GM12864 (cell line): ENCODE measurements around the gene TMEM50B.

ENCODE experiments used
- DNase-seq: peaks from one replicate; pipeline ENCODE4 v3.0.0-alpha.2; 2011; ENCODE audit warnings: low read depth
- H3K4me3 ChIP-seq: 2 replicates; pipeline ENCODE4 v1.5.1; 2011; ENCODE audit warnings: mild to moderate bottlenecking, low read depth, low read length, control low read depth
- TF ChIP-seq, protein P1 (sequence below): IDR thresholded peaks from 2 replicates; pipeline ENCODE4 v1.5.1; 2011; ENCODE audit warnings: low read depth, mild to moderate bottlenecking, moderate library complexity, low read length, control low read depth, inconsistent platforms; ENCODE audit errors: missing control alignments

TMEM50B gene

DNA sequence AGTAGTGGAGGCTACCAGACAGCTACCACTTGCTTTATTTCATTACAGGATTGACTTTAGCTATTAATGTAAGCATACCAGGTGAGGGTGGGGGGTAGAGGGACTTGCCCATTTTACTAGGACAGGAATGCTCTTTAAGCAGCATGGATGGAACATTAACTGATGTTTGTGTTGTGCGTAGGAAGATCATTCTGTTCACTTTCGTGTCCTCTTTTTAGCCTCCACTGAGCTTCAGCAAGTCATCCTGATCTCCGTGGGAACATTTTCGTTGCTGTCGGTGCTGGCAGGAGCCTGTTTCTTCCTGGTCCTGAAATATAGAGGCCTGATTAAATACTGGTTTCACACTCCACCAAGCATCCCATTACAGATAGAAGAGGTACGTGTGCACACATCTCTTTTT lies 47.3 kb downstream of the TMEM50B start:
- H3K4me3 ChIP-seq = no peak overlapping the region

DNA sequence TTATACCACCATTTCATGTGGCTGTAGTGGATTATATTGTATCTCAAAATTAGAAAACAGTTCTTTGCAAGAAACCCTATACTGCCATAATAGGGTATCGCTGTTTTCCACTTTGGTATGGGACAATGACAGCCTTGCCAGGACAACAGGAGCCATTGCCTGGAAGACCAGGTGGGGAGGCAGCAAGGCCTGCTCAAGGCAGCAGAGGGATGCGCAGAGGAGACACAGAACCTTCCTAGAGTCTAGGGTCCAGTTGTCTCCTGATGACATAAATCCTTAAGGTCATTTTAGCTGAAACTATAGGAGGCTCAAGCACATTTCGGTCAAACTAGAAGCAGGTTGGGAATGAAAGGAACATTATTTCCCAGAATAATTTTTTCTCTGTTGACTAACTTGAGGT lies 48.9 kb downstream of the TMEM50B start:
- TF ChIP-seq, protein P1, sequence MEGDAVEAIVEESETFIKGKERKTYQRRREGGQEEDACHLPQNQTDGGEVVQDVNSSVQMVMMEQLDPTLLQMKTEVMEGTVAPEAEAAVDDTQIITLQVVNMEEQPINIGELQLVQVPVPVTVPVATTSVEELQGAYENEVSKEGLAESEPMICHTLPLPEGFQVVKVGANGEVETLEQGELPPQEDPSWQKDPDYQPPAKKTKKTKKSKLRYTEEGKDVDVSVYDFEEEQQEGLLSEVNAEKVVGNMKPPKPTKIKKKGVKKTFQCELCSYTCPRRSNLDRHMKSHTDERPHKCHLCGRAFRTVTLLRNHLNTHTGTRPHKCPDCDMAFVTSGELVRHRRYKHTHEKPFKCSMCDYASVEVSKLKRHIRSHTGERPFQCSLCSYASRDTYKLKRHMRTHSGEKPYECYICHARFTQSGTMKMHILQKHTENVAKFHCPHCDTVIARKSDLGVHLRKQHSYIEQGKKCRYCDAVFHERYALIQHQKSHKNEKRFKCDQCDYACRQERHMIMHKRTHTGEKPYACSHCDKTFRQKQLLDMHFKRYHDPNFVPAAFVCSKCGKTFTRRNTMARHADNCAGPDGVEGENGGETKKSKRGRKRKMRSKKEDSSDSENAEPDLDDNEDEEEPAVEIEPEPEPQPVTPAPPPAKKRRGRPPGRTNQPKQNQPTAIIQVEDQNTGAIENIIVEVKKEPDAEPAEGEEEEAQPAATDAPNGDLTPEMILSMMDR = no peak
- DNase-seq = no peak
- H3K4me3 ChIP-seq = no peak overlapping the region

More for the DNA sequence above, 47.3 kb downstream of the TMEM50B start:
- TF ChIP-seq, protein P1 = no peak
- DNase-seq = no peak

DNA sequence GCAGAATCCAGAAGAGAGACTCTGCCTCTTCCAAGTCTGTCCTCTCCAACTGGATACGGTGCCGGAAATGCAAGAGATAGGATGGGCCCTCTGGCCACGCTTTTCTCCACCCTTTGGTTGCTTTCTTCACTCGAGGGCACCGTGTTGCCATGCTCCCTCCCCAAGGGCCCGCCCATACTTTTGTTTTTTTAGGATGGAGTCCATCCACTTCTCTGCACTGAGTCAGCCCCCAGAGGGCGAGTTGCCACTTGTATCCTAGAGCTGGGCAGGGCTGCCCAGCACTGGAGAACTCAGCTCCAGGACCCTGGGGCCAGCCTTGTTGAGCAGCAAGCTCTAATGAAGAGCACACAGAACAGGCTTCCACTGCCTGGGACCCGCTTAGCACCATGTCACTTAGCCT lies 51.1 kb downstream of the TMEM50B start:
- TF ChIP-seq, protein P1 = no peak
- H3K4me3 ChIP-seq = no peak overlapping the region
- DNase-seq = no peak

DNA sequence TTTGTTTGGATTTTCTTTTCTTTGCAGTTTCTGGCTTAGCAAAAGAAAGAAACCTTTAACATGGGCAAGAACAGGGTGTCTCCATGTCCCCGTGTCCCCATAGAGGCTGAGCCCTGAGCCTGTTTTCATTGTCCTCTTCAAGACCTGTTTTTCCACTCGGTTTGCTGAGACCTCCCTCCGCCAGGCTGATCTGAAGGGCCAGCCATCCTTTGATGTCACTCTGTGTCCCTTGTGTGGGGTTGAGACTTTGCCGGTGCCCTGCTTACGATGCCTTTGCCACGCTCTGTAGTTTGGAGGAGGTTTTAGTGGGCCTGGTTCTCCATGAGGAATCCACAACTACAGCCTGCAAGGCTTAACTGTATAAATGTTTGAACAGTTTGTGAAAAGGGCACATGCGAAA lies 52.7 kb downstream of the TMEM50B start:
- H3K4me3 ChIP-seq = no peak overlapping the region
- TF ChIP-seq, protein P1 = no peak
- no peak for DNase-seq

DNA sequence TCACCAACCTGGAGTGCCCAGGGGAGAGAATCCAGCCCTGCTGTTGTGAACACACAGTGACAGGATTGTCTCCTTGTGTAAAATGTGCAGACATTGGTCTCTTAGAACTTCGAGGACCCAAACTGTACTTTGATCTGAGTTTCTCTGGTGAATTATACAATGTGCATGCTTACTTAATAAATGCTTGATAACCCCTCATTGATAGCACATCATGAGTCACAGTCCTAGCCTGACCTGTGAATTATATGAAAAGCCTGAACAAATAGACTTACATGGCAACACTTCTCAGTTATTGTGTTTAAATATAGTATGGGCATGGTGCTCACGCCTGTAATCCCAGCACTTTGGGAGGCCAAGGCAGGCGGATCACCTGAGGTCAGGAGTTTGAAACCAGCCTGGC lies 53.9 kb downstream of the TMEM50B start:
- no peak overlapping the region for H3K4me3 ChIP-seq
- DNase-seq = no peak
- TF ChIP-seq, protein P1 = no peak

DNA sequence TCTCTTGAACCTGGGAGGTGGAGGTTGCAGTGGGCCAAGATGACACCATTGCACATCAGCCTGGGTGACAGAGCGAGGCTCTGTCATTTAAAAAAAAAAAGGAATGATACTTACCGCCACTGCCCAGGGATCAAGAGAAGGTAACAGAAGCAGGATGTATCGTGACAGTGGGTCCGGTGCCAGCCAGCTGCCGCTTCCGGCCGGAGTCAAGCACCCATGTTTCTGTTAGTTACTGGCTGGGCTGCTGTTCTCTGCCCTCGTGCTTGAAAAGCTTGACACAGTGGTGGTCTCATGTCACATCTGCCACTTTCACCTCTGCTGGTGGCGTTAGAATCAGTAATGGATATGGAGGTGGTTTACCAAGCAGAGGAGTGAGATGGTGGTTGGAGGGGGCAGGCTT lies 55.6 kb downstream of the TMEM50B start:
- no peak overlapping the region for H3K4me3 ChIP-seq
- no peak for DNase-seq
- TF ChIP-seq, protein P1 = no peak

DNA sequence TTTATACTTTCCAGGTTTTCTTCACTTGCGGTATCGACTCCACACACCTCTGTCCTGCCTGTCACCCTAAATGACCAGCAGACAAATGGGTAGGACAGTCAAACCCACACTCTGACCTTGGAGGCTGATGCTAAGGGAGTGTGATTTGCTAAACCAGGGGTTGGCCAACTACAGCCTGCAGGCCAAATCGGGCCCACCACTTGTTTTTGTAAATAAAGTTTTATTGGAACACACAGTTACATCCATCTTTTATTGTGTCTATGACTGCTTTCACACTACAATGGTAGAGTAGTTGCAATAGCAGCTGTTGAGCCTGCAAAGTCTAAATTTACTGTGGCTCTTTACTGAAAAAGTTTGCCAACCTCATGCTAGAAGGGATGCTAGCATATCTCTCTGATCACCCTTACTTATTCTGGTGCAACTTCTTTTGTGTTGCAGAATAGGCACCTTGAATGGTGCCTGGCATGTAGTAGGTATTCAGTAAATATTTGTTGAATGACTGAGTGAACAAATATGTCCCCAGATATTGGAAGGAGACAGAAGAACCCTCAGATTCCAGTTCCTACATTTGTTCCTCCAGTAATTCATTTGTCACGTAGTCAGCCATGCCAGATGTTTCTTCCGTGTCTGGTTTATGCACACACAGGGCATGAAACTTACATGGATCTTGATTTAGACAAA lies 57.9 kb downstream of the TMEM50B start:
- no peak overlapping the region for H3K4me3 ChIP-seq
- TF ChIP-seq, protein P1 = no peak
- DNase-seq = no peak
